Neutrophil (primary cell): ENCODE measurements around the gene MANBA.
"Not testable (repeated sequence)": the region's sequence is repeated elsewhere in the genome, so short reads cannot be mapped to it uniquely, and the experiment has no call there.

ENCODE experiments used
- H3K27ac ChIP-seq: fragments of 200-600 bp; sonication (generic); 2 replicates; pipeline ENCODE4 v1.5.1; 2016; ENCODE audit warnings: mild to moderate bottlenecking, moderate library complexity
- H3K27me3 ChIP-seq: fragments of 200-600 bp; sonication (generic); 2 replicates; pipeline ENCODE4 v1.6.0; 2016; ENCODE audit warnings: mild to moderate bottlenecking
- H3K36me3 ChIP-seq: fragments of 200-600 bp; sonication (generic); 2 replicates; pipeline ENCODE4 v1.5.1; 2017
- H3K4me1 ChIP-seq, 2 experiments: fragments of 200-600 bp in 1 of 2; sonication (generic) in 1 of 2; 1 replicate in 1 of 2; 2 replicates in 1 of 2; pipeline versions ENCODE4 v1.5.1 to v1.6.1; 2013 to 2016; ENCODE audit warnings: low read depth in 1 of 2, low read length in 1 of 2, mild to moderate bottlenecking in 1 of 2, moderate library complexity in 1 of 2; ENCODE audit not compliant: control insufficient read depth in 1 of 2, insufficient read depth in 1 of 2
- H3K4me3 ChIP-seq, 2 experiments: fragments of 200-600 bp in 1 of 2; sonication (generic) in 1 of 2; 1 replicate in 1 of 2; 2 replicates in 1 of 2; pipeline ENCODE4 v1.5.1; 2013 to 2016; ENCODE audit warnings: low read depth in 1 of 2, low read length in 1 of 2, mild to moderate bottlenecking in 1 of 2, moderate library complexity in 1 of 2
- H3K9me3 ChIP-seq: fragments of 200-600 bp; sonication (generic); 2 replicates; pipeline ENCODE4 v1.5.1; 2016
- TF ChIP-seq, protein P1 (sequence below): fragments of 200-600 bp; sonication (generic); IDR thresholded peaks from 2 replicates; pipeline ENCODE4 v1.5.1; 2016; ENCODE audit warnings: antibody characterized with exemption

MANBA gene

DNA sequence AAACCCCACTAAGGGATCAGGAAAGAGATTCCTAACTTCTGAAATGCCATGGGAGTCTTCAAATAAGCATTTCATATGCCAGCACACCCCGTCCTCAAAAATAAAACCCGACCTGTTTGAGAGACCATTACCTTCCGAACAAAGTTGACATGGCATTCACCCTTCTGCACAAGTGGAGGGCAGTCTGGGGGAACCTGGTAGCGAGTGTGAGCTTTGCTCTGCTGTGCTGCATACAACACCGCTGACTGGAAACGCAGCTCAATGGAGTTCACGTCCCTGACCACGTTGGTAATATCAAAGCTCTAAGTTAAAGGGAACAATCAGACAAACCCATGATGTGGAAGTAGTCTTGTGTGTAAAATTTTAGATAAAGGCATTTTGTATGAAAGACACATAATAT, 38.0 kb downstream of the MANBA start:
- no peaks in the 10 kb centered on the region for H3K9me3 ChIP-seq
- H3K36me3 ChIP-seq: peaks cover 58% of the 10 kb centered on the region
- no peaks in the 10 kb centered on the region for H3K27me3 ChIP-seq
- TF ChIP-seq, protein P1, sequence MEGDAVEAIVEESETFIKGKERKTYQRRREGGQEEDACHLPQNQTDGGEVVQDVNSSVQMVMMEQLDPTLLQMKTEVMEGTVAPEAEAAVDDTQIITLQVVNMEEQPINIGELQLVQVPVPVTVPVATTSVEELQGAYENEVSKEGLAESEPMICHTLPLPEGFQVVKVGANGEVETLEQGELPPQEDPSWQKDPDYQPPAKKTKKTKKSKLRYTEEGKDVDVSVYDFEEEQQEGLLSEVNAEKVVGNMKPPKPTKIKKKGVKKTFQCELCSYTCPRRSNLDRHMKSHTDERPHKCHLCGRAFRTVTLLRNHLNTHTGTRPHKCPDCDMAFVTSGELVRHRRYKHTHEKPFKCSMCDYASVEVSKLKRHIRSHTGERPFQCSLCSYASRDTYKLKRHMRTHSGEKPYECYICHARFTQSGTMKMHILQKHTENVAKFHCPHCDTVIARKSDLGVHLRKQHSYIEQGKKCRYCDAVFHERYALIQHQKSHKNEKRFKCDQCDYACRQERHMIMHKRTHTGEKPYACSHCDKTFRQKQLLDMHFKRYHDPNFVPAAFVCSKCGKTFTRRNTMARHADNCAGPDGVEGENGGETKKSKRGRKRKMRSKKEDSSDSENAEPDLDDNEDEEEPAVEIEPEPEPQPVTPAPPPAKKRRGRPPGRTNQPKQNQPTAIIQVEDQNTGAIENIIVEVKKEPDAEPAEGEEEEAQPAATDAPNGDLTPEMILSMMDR: no peak
- H3K4me3 ChIP-seq: no peak overlapping the region
- H3K27ac ChIP-seq: peak overlapping the region; percentile 16
- H3K4me1 ChIP-seq: no peaks in the 10 kb centered on the region

DNA sequence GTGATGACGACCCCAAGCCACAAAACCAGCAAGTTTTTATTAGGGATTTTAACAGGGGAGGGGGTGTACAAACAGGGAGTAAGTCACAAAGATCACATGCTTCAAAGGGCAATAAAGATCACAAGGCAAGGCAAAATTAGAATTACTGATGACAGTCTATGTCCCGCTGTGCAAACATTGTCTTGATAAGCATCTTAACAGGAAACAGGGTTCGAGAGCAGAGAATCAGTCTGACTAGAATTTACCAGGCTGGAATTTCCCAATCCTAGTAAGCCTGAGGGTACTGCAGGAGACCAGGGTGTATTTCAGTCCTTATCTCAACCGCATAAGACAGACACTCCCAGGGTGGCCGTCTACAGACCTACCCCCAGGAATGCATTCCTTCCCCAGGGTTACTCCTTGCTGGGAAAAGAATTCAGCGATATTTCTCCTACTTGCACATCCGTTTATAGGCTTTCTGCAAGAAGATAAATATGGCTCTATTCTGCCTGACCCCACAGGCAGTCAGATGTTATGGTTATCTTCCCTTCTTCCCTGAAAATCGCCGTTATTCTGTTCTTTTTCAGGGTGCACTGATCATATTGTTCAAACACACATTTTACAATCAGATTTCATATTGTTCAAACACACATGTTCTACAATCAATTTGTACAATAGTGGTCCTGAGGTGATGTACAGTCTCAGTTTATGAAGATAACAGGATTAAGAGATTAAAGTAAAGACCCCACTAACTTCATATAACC, 41.8 kb downstream of the MANBA start:
- not testable (repeated sequence) for H3K9me3 ChIP-seq, H3K4me3 ChIP-seq, H3K27ac ChIP-seq, H3K4me1 ChIP-seq, H3K27me3 ChIP-seq
- H3K36me3 ChIP-seq: peaks cover 91% of the 10 kb centered on the region

DNA sequence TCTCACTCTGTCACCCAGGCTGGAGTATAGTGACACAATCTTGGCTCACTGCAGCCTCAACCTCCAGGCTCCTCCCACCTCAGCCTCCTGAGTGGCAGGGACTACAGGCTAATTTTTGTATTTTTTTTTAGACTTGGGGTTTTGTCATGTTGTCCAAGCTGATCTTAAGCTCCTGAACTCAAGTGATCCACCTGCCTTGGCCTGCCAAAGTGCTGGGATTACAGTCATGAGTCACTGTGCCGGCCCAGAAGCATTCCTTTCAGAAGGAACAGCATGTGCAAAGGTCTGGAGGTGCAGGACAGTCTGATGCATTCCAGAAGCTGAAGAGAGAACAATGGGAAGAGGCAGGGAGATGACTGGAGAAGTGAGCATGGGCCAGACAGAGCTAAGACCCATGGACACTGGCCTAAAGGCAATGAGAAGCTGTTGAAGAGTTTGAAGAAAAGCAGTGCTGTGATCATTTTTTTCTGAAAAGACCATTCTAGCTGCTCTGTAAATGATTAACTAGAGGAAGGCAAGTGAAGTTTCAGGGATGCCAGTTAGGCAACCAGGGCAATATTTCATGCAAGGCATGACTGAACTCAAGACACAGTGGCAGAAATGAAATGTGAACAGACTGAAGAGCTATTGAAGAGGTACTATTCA, 43.2 kb downstream of the MANBA start:
- peaks cover 93% of the 10 kb centered on the region for H3K36me3 ChIP-seq
- no peak overlapping the region for H3K4me3 ChIP-seq
- H3K27ac ChIP-seq: peak overlapping the region; percentile 32
- H3K9me3 ChIP-seq: no peaks in the 10 kb centered on the region
- H3K27me3 ChIP-seq: no peaks in the 10 kb centered on the region
- TF ChIP-seq, protein P1: no peak
- H3K4me1 ChIP-seq: no peaks in the 10 kb centered on the region

DNA sequence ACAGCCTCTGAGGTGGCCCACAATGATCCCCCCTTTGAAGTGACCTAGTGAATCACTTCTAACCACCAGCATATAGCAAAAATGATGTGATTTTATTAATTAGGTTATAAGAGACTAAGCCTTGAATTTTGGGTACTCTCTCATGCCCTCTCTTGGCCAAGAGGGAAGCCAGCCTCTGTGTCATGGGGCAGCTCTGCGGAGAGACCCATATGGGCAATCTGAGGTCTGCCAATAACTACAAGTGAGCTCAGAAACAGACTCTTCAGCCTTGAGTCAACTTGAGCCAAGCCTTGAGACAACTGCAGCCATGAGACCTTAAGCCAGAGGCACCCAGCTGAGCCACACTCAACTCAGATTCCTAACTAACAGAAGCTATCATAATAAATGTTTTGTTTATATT, 45.7 kb downstream of the MANBA start:
- Histone ChIP-seq H3K9me3 (no peaks in the 10 kb centered on the region), H3K4me1 (no peaks in the 10 kb centered on the region), H3K27ac (no peak overlapping the region), H3K27me3 (no peaks in the 10 kb centered on the region), H3K36me3 (peaks cover 81% of the 10 kb centered on the region), H3K4me3 (no peak overlapping the region)
- TF ChIP-seq, protein P1: no peak

DNA sequence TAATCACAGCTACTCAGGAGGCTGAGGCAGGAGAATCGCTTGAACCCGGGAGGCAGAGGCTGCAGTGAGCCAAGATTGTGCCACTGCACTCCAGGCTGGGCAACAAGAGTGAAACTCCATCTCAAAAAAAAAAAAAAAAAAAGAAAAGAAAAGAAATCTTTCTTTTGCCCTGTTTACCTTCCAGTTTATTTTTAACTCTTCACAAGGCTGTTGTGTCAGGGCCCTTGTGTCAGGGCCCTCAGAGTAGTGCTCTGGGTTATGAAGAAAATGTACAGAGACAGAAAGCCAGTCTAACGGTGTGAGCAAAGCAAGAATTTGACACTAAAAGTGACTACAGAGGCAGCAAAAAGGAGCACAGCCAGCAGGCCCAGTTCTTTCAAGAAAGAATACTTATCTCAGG, 47.0 kb downstream of the MANBA start:
- H3K27me3 ChIP-seq, H3K4me1 ChIP-seq, H3K9me3 ChIP-seq, H3K27ac ChIP-seq, H3K4me3 ChIP-seq: not testable (repeated sequence)
- peaks cover 68% of the 10 kb centered on the region for H3K36me3 ChIP-seq

DNA sequence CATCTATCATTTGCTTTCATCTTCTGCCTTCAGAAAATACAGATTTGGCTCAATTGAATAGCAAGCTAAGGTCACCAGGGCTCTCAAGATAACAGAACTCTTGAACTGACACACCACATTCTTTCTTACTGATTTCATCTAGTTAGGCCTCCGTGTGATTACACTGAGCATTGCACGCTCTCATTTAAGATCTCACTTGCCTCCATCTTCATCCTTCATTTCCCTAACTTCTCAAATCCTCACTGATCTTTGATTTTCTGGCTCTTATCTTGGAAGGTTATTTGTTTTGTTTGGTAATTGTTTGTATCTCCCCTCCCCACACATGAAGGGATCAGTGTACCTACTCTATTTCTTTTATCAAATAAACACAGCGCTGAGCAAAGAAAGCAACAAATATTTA, 47.7 kb downstream of the MANBA start:
- H3K4me1 ChIP-seq: no peaks in the 10 kb centered on the region
- H3K27ac ChIP-seq: no peak overlapping the region
- peaks cover 62% of the 10 kb centered on the region for H3K36me3 ChIP-seq
- H3K4me3 ChIP-seq: no peak overlapping the region
- H3K27me3 ChIP-seq: no peaks in the 10 kb centered on the region
- TF ChIP-seq, protein P1: no peak
- H3K9me3 ChIP-seq: no peaks in the 10 kb centered on the region
